ENCODE measurements around the gene COG7.

GRCh38 chr16:23353440-23353839 lies 99.5 kb downstream of the COG7 start:
- no peak for TF ChIP-seq CTCF (IDR thresholded peaks at IDR 0.05; ENCODE audit: low read length)
- TF ChIP-seq EZH2 (optimal IDR thresholded peaks at IDR 0.05; ENCODE audit: low read depth, low read length) = no peak
